Activated CD8-positive, alpha-beta memory T cell treated with anti-CD3 and anti-CD28 coated beads, Interleukin-2, amount 50 U/mL, for 24 hours (primary cell): Measurements from ENCODE around the gene KLHL30.
"Not testable (repeated sequence)": the region's sequence is repeated elsewhere in the genome, so short reads cannot be mapped to it uniquely, and the experiment has no call there.

ENCODE experiments used
- DNase-seq: peaks from one replicate; pipeline ENCODE4 v3.0.0-alpha.2; 2020; ENCODE audit errors: extremely low read depth

KLHL30 gene

GRCh38 chr2:238101891-238102841 lies 36.3 kb upstream of the KLHL30 start:
- DNase-seq = no peak

- DNase-seq = no peak
Measured at GRCh38 chr2:238102865-238103264, 35.6 kb upstream of the KLHL30 start.

GRCh38 chr2:238103465-238104225 lies 34.8 kb upstream of the KLHL30 start:
- DNase-seq = no peak

- DNase-seq = no peak
Measured at GRCh38 chr2:238104226-238104690, 34.2 kb upstream of the KLHL30 start.

GRCh38 chr2:238104691-238105371 lies 33.6 kb upstream of the KLHL30 start:
- DNase-seq = no peak

- DNase-seq = no peak
Measured at GRCh38 chr2:238105506-238106338, 32.7 kb upstream of the KLHL30 start.

GRCh38 chr2:238106339-238106697 lies 32.1 kb upstream of the KLHL30 start:
- DNase-seq = no peak

GRCh38 chr2:238106698-238107524 lies 31.6 kb upstream of the KLHL30 start:
- no peak for DNase-seq

GRCh38 chr2:238107525-238108422 lies 30.7 kb upstream of the KLHL30 start:
- no peak for DNase-seq

- DNase-seq = no peak
Measured at GRCh38 chr2:238108423-238109183, 29.9 kb upstream of the KLHL30 start.

GRCh38 chr2:238113611-238114010 lies 24.9 kb upstream of the KLHL30 start:
- no peak for DNase-seq

GRCh38 chr2:238114331-238114841 lies 24.1 kb upstream of the KLHL30 start:
- DNase-seq = no peak

- no peak for DNase-seq
Measured at GRCh38 chr2:238114851-238115660, 23.4 kb upstream of the KLHL30 start.

GRCh38 chr2:238115709-238116108 lies 22.8 kb upstream of the KLHL30 start:
- DNase-seq = not testable (repeated sequence)

GRCh38 chr2:238116298-238117198 lies 21.9 kb upstream of the KLHL30 start:
- no peak for DNase-seq
